Endothelial cell of umbilical vein (primary cell): Measurements from ENCODE around the gene MAN1A2. TPM values are rescaled to one million over a fixed set of nuclear protein-coding genes. Genes with fewer than 3 reads are reported as not detected.

Experiments used
- BruUV-seq: library from RNA; stranded (reverse); fragments of 400-500 nt; replicated peaks from 2 replicates; lab custom pipeline; 2021; lab: Mats Ljungman, UMichigan
- CTCF ChIA-PET: fragments of 300-600, 350-600 bp; sonication (Branson Sonifier 250); formaldehyde crosslinking; loops from one replicate; lab custom pipeline; 2021; ENCODE audit warnings: antibody characterized with exemption, inconsistent platforms; lab: Charles Lee
- POLR2A ChIA-PET: fragments of 300-600, 350-600 bp; sonication (Branson Sonifier 250); formaldehyde crosslinking; loops from one replicate; lab custom pipeline; 2021; ENCODE audit warnings: antibody characterized with exemption, inconsistent platforms; lab: Charles Lee
- DNase-seq: peaks from one replicate; pipeline ENCODE4 v3.0.0-alpha.2; 2011; ENCODE audit warnings: low read depth, low spot score
- FAIRE-seq: peaks from 2 replicates; lab custom pipeline; 2011; peaks lifted over from hg19 to GRCh38; lab: Jason Lieb, UNC
- H2AFZ ChIP-seq: 2 replicates; pipeline ENCODE4 v1.6.0; 2012; ENCODE audit warnings: low read depth, low read length, control low read depth, inconsistent platforms
- H3K27ac ChIP-seq: 2 replicates; pipeline ENCODE4 v1.5.1; 2011; ENCODE audit warnings: low read depth, mild to moderate bottlenecking, control low read depth, low read length, moderate library complexity; ENCODE audit not compliant: insufficient read depth
- H3K27me3 ChIP-seq, 2 experiments: 2 replicates each; pipeline versions ENCODE4 v1.6.0 to v1.6.1; 2011; ENCODE audit warnings: low read length in 2 of 2, mixed read lengths in 1 of 2; ENCODE audit not compliant: control insufficient read depth in 2 of 2, insufficient read depth in 2 of 2
- H3K36me3 ChIP-seq, 2 experiments: 2 replicates in 1 of 2; 3 replicates in 1 of 2; pipeline ENCODE4 v1.5.1; 2011; ENCODE audit warnings: low read length in 2 of 2, mild to moderate bottlenecking in 1 of 2, moderate library complexity in 1 of 2; ENCODE audit not compliant: control insufficient read depth in 2 of 2, insufficient read depth in 2 of 2; ENCODE audit errors: extremely low read depth in 1 of 2
- H3K4me1 ChIP-seq: 3 replicates; pipeline ENCODE4 v1.5.1; 2011; ENCODE audit warnings: mild to moderate bottlenecking, low read length; ENCODE audit not compliant: control insufficient read depth, insufficient read depth; ENCODE audit errors: extremely low read depth
- H3K4me2 ChIP-seq: 2 replicates; pipeline ENCODE4 v1.6.1; 2011; ENCODE audit warnings: low read length, control low read depth, mixed read lengths; ENCODE audit not compliant: insufficient read depth
- H3K4me3 ChIP-seq, 3 experiments: fragments of 200-600 bp in 1 of 3; sonication (generic), shearing (Covaris generic) in 1 of 3; replicated peaks in 1 of 3; 2 replicates each; pipeline ENCODE4 v1.5.1; 2011 to 2016; ENCODE audit warnings: control low read depth in 3 of 3, low read length in 3 of 3, mild to moderate bottlenecking in 2 of 3, inconsistent platforms in 1 of 3, low read depth in 1 of 3, moderate library complexity in 1 of 3; ENCODE audit not compliant: insufficient read depth in 1 of 3
- H3K79me2 ChIP-seq: 2 replicates; pipeline ENCODE4 v1.6.0; 2012; ENCODE audit warnings: low read length, inconsistent platforms; ENCODE audit not compliant: control insufficient read depth, insufficient read depth
- H3K9ac ChIP-seq: replicated peaks from 2 replicates; pipeline ENCODE3; 2011; ENCODE audit warnings: low read length, control low read depth; ENCODE audit not compliant: insufficient read depth; ENCODE audit errors: extremely low read depth
- H3K9me1 ChIP-seq: replicated peaks from 3 replicates; pipeline ENCODE4 v1.6.0; 2011; ENCODE audit warnings: mild to moderate bottlenecking, low read length; ENCODE audit not compliant: control insufficient read depth, insufficient read depth; ENCODE audit errors: extremely low read depth
- H3K9me3 ChIP-seq: replicated peaks from 2 replicates; pipeline ENCODE4 v1.5.1; 2012; ENCODE audit warnings: low read length, inconsistent platforms; ENCODE audit not compliant: control insufficient read depth, insufficient read depth
- H4K20me1 ChIP-seq: replicated peaks from 2 replicates; pipeline ENCODE3; 2011; ENCODE audit warnings: mild to moderate bottlenecking, low read length; ENCODE audit not compliant: control insufficient read depth, insufficient read depth; ENCODE audit errors: extremely low read depth
- CTCF ChIP-seq, 2 donors: IDR thresholded peaks; 1 replicate in 1 of 2; 2 replicates in 1 of 2; pipeline ENCODE4 v1.5.1; 2011; ENCODE audit warnings: low read length in 2 of 2, mild to moderate bottlenecking in 2 of 2, moderate library complexity in 2 of 2, control low read depth in 1 of 2, inconsistent platforms in 1 of 2, low read depth in 1 of 2; ENCODE audit not compliant: insufficient read depth in 1 of 2; ENCODE audit errors: extremely low read depth in 1 of 2
- FOS ChIP-seq: IDR thresholded peaks from 2 replicates; pipeline ENCODE4 v1.6.1; 2011; ENCODE audit warnings: mild to moderate bottlenecking, low read length, moderate library complexity, borderline replicate concordance; ENCODE audit not compliant: insufficient read depth
- GATA2 ChIP-seq: IDR thresholded peaks from 2 replicates; pipeline ENCODE4 v1.7.0; 2011; ENCODE audit warnings: low read depth, mild to moderate bottlenecking, moderate library complexity, mixed read lengths, low read length; ENCODE audit not compliant: insufficient read length, insufficient read depth
- JUN ChIP-seq: IDR thresholded peaks from 2 replicates; pipeline ENCODE4 v1.6.1; 2011; ENCODE audit warnings: borderline replicate concordance, low read depth; ENCODE audit not compliant: insufficient read length, insufficient read depth
- MAX ChIP-seq: IDR thresholded peaks from 2 replicates; pipeline ENCODE4 v1.6.1; 2011; ENCODE audit not compliant: insufficient read depth, insufficient read length
- MYC ChIP-seq: IDR thresholded peaks from one replicate; pipeline ENCODE4 v1.6.1; 2011; ENCODE audit warnings: mild to moderate bottlenecking, low read depth, low read length
- POLR2A ChIP-seq: IDR thresholded peaks from 2 replicates; pipeline ENCODE4 v1.6.1; 2012; ENCODE audit warnings: low read depth, mild to moderate bottlenecking, control low read depth, low read length
- POLR2AphosphoS5 ChIP-seq: IDR thresholded peaks from 2 replicates; pipeline ENCODE4 v1.6.1; 2012; ENCODE audit warnings: low read depth, mild to moderate bottlenecking, control low read depth, low read length, moderate library complexity; ENCODE audit not compliant: insufficient read depth
- dilution Hi-C: fragments of 300-500 bp; cut with MboI; formaldehyde crosslinking; loops from one replicate; pipeline ENCODE4 v1.15.0; 2019; ENCODE audit warnings: low sequenced_read_pairs; ENCODE audit not compliant: extremely low pct_ligation_motif_present
- intact Hi-C: fragments of 100-400 bp; cut with micrococcal nuclease; formaldehyde crosslinking; loops from one replicate; pipeline ENCODE4 v1.10.0; 2022
- polyA plus RNA-seq, 4 experiments: library from polyadenylated mRNA; depleted of rRNA in 3 of 4; stranded (reverse) in 3 of 4; unstranded in 1 of 4; fragments of >200 nt; gene quantifications; 2 replicates each; pipeline versions ENCODE4 v1.2.1 to v1.2.3, GENCODE V29; 2011 to 2012; ENCODE audit warnings: missing spikeins in 1 of 4
- total RNA-seq: library from RNA; stranded (reverse); gene quantifications from 2 replicates; pipeline ENCODE4 v1.2.3, GENCODE V29; 2021

Gene MAN1A2
- total and polyA plus RNA-seq, 2 donors (not counting 3 experiments of a cell fraction or from before 2014, with no cell fraction given) = 13.5 to 36.2 TPM

- H3K4me3 ChIP-seq = no peak overlapping the region
- no peaks in the 10 kb centered on the region for H3K9me3 ChIP-seq
- no peak overlapping the region for H2AFZ ChIP-seq
- H3K4me2 ChIP-seq = no peak overlapping the region
- ChIA-PET POLR2A (no interaction called here), CTCF (interaction anchor here (1.0 to 1.6 kb wide), 2 partner anchors 8 to 22 kb away, joined by 3 to 4 read pairs; no protein-coding TSS in a partner anchor)
- H3K36me3 ChIP-seq = no peaks in the 10 kb centered on the region
- intact Hi-C loops (no loop called here), dilution Hi-C loops (no loop called here)
- no TSS peak for BruUV-seq
- FAIRE-seq (no peak), DNase-seq (no peak)
- no peak overlapping the region for H3K27ac ChIP-seq
- no peaks in the 10 kb centered on the region for H3K9me1 ChIP-seq
- no peak overlapping the region for H3K9ac ChIP-seq
- peaks cover 0 to 4% of the 10 kb centered on the region in 2 experiments for H3K27me3 ChIP-seq
- no peaks in the 10 kb centered on the region for H4K20me1 ChIP-seq
- no peaks in the 10 kb centered on the region for H3K4me1 ChIP-seq
- TF ChIP-seq MYC (no peak), POLR2A (no peak), GATA2 (no peak), JUN (no peak), CTCF (IDR thresholded peaks at IDR 0.05; ENCODE audit: extremely low read depth in 1 of 2, insufficient read depth in 1 of 2, low read depth in 1 of 2, low read length in 2 of 2) (no peak), POLR2AphosphoS5 (no peak), MAX (no peak), FOS (no peak)
- no peaks in the 10 kb centered on the region for H3K79me2 ChIP-seq
Measured at GRCh38 chr1:117555806-117556205, 188.6 kb downstream of the MAN1A2 start.
